Gastrocnemius medialis (tissue), 4 donors: ENCODE results near the gene RARS1.

ENCODE experiments used
- POLR2A ChIP-seq, 2 donors: fragments of 450-650 bp; IDR thresholded peaks; one replicate each; pipeline ENCODE4 v1.6.1; 2017; ENCODE audit warnings: antibody characterized with exemption in 2 of 2, mild to moderate bottlenecking in 2 of 2, moderate library complexity in 2 of 2
- TF ChIP-seq, protein P1 (sequence below), 5 experiments: fragments of 450-650 bp in 3 of 5; fragments of 200-600 bp in 2 of 5; sonication (generic) in 2 of 5; IDR thresholded peaks in 4 of 5; conservative IDR thresholded peaks in 1 of 5; 1 replicate in 4 of 5; 2 replicates in 1 of 5; pipeline ENCODE4 v1.5.1; 2016 to 2019; ENCODE audit warnings: antibody characterized with exemption in 5 of 5, mild to moderate bottlenecking in 3 of 5, moderate library complexity in 3 of 5

- TF ChIP-seq, protein P1, sequence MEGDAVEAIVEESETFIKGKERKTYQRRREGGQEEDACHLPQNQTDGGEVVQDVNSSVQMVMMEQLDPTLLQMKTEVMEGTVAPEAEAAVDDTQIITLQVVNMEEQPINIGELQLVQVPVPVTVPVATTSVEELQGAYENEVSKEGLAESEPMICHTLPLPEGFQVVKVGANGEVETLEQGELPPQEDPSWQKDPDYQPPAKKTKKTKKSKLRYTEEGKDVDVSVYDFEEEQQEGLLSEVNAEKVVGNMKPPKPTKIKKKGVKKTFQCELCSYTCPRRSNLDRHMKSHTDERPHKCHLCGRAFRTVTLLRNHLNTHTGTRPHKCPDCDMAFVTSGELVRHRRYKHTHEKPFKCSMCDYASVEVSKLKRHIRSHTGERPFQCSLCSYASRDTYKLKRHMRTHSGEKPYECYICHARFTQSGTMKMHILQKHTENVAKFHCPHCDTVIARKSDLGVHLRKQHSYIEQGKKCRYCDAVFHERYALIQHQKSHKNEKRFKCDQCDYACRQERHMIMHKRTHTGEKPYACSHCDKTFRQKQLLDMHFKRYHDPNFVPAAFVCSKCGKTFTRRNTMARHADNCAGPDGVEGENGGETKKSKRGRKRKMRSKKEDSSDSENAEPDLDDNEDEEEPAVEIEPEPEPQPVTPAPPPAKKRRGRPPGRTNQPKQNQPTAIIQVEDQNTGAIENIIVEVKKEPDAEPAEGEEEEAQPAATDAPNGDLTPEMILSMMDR (IDR thresholded peaks at IDR 0.05 in 4 of 5, conservative IDR thresholded peaks at IDR 0.05 in 1 of 5), result no peak
- no peak for TF ChIP-seq POLR2A (IDR thresholded peaks at IDR 0.05)
These were observed 44.9 kb downstream of the RARS1 start for GRCh38 chr5:168531191-168531590.
